NCI-H524 (cell line): ENCODE data around the gene AKAP4.

Source experiments
- DNase-seq, 2 experiments: peaks; one replicate each; lab custom pipeline; 2025; lab: John Stamatoyannopoulos, UW

The AKAP4 gene

GRCh38 chrX:50200907-50201306, at the start of gene AKAP4:
Gene AKAP4, minus strand, starts transcription at chrX:50201007. Its CDS starts 118 bp downstream, at chrX:50200889.
- DNase-seq: no peak

DNA sequence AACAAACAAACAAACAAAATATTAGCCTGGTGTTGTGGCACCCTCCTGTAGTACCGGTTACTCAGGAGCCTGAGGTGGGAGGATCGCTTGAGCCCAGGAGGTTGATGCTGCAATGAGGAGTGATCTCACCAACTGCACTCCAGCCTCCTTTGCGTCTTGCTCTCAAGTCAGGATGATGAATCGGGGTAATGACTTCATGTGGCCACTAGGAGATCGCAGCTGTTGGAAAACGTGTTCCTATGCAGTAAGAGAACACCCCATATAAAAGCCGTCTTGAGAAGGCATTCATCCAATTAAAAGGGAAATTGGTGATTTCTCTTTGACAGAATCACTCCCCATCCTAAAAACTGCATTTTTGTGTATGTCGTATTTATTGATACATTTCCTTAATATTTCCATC, 10.7 kb upstream of the AKAP4 start:
- peak; percentile 19 to 49 for DNase-seq

DNA sequence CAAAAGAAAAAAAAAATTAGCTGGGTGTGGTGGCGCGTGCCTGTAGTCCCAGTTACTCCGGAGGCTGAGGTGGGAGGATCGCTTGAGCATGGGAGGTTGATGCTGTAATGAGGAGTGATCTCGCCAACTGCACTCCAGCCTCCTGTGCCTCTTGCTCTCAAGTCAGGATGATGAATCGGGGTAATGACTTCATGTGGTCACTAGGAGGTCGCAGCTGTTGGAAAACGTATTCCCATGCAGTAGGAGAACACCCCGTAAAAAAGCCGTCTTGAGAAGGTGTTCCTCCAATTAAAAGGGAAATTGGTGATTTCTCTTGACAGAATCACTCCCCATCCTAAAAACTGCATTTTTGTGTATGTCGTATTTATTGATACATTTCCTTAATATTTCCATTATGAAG, 5.9 kb upstream of the AKAP4 start:
- DNase-seq: no peak

GRCh38 chrX:50204364-50204899, 3.6 kb upstream of the AKAP4 start, which contains the start of gene CCNB3:
Gene CCNB3, plus strand, starts transcription at chrX:50204765. Its CDS starts 80,399 bp downstream, at chrX:50285164.
- DNase-seq: peak; percentile 70

DNA sequence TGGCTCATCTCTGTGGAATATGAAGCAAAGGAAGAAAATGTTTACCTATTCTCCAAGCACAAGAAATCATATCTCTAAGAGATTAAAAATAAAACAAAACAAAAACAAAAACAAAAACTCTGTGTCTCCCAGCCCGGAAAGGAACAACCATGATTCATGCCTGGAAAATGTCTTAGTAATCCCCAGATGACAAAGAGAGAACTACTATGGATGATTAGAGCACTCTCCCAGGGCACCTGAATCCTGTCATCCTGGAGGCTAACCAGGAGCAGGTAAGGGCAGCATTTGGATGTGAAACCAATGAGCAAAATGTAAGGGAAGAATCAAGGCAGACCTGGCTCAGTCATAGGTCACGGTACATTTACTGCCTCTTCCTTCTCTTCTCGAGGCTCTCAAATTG, 1.7 kb upstream of the AKAP4 start:
- no peak for DNase-seq

DNA sequence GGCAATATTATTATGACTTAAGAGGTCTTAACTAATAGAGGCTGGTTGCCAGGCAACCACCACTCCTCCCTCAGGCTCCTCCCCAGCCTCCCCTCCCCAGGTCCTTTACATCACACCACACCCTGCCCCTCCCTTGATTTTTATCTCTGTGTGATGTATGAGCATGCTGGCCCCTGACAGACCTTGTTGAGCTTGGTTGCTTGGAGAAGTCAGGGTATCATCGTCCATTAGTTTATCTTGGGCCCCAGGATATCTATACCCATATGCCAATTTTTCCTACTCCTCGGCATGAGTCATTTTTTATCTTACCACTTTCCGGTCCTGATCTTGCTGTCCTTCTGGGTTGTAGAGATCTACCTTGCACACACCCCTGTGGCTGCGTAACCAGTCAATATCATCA, 2.5 kb downstream of the AKAP4 start:
- DNase-seq: no peak

DNA sequence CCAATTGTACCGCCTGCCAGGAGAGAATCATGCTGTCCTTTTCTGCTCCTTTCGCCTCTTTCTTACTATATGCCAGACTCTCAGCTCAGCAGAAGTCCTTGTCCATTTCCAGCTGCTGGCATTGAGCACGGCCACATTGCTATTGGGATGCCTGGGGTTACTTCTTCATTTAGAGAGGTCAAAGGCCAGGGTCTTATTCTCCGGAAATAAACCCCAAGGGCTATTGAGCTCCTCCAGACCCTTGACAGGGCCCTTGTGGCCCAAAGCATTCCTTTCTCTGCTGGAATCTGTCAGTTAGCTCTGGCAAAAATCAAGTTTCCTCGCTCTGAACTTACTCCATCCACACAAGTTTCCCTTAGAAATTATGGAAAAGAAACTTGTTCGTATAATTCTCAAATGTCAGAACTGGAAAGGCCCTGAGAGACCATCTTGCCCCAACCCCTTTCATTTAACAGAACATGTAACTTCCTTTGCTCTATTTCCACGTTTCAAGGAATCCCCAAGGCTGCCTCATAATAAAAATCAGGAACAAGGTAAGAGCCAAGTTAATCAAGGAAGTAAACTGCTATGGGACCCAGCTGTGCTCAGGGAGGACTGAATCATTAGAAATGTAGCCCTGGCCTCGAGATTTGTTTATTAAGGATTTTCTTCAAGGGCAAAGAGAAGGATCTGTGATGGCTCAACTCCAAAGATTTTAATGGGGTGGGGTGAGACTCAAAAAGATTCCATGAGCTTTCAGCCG, 11.8 kb downstream of the AKAP4 start:
- DNase-seq: no peak

DNA sequence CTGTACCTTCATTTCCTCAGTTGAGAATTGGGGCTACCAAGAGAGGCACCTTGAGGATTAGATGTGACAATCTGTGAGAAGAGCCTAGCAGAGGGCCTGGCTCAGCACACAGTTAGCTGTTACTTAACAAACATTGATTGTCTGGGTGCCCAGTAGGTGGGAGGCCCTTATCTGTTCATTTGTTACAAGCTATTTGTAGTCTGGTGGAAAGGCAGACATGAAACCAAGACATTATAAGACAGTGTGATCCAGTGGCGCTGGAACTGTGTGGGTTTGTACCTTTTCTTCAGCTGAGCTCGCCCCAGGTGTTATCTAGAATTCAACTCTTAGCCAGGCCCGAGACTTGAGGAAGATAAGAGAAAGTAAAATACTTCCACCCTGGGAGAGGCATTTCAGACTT, 16.9 kb downstream of the AKAP4 start:
- DNase-seq: no peak

DNA sequence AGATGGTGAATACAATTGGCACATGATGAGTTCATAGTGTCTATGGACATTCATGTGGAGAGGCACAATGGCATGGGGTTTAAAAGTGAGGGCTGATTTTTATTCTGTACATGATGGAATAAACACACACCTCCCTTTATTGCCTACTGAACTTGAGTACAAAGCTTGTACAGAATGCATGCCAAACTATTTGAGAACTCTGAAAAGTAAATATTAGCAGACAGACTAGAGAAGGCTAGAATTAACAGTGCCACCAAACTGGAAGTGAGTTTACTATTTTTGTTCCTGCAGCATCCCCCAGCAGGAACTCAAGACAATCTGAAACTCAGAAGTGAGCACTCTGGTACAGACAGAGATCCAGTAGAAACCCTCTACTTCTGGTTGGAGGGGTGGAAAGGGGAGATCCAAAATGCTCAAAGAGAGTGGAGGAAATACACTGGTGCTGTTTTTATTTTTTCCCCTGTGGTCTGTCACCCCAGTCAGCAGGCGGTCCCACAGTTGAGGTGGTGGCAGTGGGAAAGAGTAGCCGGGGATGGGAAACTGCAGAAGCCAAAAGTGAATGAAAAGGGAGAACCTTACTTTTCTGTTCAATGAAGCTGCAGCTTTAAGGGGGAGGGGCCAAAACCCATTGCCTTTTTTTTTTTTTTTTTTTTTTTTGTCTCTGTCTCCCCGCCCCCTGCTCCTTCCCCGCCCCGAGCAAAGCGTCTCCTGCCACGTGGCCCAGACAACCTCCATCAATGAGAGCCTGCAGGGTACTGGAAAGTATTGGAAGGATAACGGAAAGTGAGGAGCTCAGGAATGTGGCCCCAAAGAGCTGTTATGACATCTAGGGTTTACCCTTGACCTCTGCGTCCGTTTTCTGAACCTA, 20.5 kb downstream of the AKAP4 start:
- no peak for DNase-seq

DNA sequence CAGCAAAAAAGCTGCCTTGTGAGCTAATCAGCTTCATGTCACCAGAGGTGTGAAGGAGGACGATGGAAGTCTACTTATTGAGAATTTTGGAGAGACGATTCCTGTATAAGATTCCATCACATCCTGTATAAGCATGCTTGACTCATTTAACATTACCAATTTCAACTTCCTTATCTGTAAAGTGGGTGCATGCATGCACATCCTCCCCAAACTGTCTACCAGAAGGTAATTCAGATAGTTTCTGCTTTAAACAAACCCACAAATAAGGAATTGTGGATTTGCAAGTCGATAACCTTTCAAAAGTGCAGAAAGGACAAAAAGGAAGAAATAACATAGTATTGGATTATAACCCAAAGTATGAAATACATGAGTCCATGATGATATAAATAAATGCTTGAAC, 31.1 kb downstream of the AKAP4 start:
- DNase-seq: no peak

- DNase-seq: no peak
Observed at GRCh38 chrX:50168241-50168687, 32.5 kb downstream of the AKAP4 start.

GRCh38 chrX:50167366-50167765, 33.4 kb downstream of the AKAP4 start:
- DNase-seq: no peak

DNA sequence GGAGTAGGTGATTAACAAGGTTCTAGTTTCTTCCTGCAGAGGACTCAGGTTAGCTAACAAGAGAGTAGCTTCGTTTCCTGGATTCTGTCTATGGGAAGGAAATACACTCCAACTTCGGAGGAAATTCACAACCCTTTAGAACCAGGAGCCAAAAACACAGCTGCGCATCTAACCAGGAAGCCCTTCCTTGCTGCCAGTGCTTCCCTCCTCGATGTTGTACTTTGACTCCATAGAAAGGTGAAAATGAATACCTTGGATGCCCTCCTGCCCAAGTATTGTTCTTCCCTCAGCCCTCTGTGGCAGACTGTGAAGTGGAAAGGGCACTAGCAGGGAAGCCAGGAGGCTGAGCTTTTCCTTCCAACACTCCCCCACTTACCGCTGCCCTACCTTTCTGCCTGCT, 35.1 kb downstream of the AKAP4 start:
- no peak for DNase-seq

- no peak for DNase-seq
Observed at GRCh38 chrX:50161127-50161526, 39.7 kb downstream of the AKAP4 start.

DNA sequence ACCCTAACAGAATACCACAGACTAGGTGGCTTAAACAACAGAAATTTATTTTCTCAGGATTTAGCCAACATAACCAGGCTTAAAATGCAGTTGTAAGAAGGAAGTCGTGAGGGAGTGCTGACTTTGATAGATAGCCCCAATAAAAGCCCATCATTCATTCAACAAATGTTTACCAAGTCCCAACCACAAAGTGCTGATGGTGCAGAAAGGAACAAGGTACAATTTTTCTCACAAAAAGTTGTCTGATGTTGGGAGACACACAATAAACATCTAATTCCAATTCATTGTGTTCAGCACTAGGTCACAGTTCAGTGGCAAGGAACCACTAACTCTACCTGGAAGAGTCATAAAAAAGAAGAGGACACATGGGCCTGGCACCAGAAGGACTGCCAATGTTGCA, 42.2 kb downstream of the AKAP4 start:
- no peak for DNase-seq

- DNase-seq: no peak
Observed at GRCh38 chrX:50157545-50158135, 43.2 kb downstream of the AKAP4 start.

GRCh38 chrX:50154429-50154828, 46.4 kb downstream of the AKAP4 start:
- DNase-seq: no peak

DNA sequence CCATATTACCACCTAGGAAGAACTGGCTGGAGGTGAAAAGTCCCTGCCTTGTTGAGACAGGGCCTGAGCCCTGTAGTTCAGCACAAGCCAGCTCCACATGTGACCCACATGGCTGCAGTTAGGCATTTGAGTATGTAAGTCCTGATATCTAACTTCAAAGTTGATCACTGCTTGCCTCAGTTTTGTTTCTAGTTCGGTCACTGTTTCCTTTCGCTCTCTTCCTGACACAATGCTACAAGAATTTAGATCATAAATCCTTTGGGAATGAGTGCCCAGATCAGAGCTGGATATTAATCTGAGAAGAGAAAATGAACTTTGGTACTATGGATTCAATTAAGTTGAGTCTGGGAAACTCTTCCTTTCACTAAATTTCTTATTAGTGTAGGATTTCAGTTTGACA, 48.4 kb downstream of the AKAP4 start:
- DNase-seq: no peak

- no peak for DNase-seq
Observed at GRCh38 chrX:50147972-50148371, 52.8 kb downstream of the AKAP4 start.
